Suprapubic skin (tissue), 4 donors: Measurements from ENCODE around the gene BTN2A1.

ENCODE experiments used
- CTCF ChIP-seq, 2 donors: fragments of 200-600 bp in 1 of 2; fragments of 450-650 bp in 1 of 2; sonication (generic) in 1 of 2; IDR thresholded peaks; one replicate each; pipeline ENCODE4 v1.5.1; 2016 to 2019; ENCODE audit warnings: antibody characterized with exemption in 2 of 2, mild to moderate bottlenecking in 1 of 2, moderate library complexity in 1 of 2
- EP300 ChIP-seq: sonication (generic); formaldehyde crosslinking; IDR thresholded peaks from one replicate; pipeline ENCODE4 v1.6.1; 2017; ENCODE audit warnings: antibody characterized with exemption
- POLR2A ChIP-seq, 2 donors: fragments of 450-650 bp; IDR thresholded peaks; one replicate each; pipeline ENCODE4 v1.6.1; 2017; ENCODE audit warnings: antibody characterized with exemption in 2 of 2, mild to moderate bottlenecking in 2 of 2, moderate library complexity in 2 of 2
- POLR2AphosphoS5 ChIP-seq, 3 donors: sonication (generic); formaldehyde crosslinking; IDR thresholded peaks; one replicate each; pipeline ENCODE4 v1.6.1; 2017; ENCODE audit warnings: antibody characterized with exemption in 3 of 3

DNA sequence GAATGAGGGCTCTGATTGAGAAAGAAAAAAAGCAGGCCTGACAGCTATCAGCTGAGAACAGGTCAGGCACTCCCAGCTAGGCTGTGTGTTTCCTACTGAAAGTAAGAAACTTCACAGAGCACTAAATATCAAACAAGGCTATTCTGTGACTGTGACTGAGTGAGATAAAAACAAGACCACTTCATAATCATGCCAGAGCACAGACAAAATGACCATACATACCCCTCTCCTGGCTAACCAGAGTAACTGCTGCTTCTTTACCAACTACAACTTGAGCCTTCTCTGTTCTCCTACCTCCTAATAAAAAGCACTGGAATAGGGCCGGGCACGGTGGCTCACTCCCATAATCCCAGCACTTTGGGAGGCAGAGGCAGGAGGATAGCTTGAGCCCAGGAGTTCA is 35.5 kb downstream of the BTN2A1 start:
- TF ChIP-seq CTCF (IDR thresholded peaks at IDR 0.05), result no peak
- no peak for TF ChIP-seq POLR2A (IDR thresholded peaks at IDR 0.05)
- no peak for TF ChIP-seq POLR2AphosphoS5 (IDR thresholded peaks at IDR 0.05)
- no peak for TF ChIP-seq EP300
